Panc1 (cell line): ENCODE measurements around the gene ZNF282.

Experiments
- POLR2AphosphoS5 ChIP-seq: IDR thresholded peaks from 2 replicates; pipeline ENCODE4 v1.6.1; 2012; ENCODE audit warnings: mild to moderate bottlenecking, low read depth, low read length, moderate library complexity
- TF ChIP-seq, protein P1 (sequence below): fragments of 450-650 bp; IDR thresholded peaks from 2 replicates; pipeline ENCODE4 v1.5.1; 2017; ENCODE audit warnings: mild to moderate bottlenecking

DNA sequence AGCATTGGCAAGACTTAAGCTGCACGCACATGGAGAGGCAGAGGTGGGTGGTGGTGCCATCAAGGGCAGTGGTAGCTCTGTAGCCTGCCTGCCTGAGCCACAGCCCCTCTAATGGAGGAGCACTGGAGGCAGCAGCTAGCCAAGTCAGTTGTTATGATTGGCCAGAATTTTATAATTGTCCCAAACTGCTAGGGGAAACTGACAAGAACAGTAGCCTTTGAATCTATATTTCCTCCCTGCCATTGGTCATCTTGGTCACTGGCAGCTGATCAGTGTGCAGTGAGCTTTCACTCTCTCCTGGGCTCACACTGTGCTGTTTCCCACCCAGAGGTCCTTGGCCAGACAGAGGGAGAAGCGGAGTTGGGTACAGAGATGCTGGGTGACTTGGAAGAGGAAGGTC, 57.0 kb downstream of the ZNF282 start:
- TF ChIP-seq, protein P1, sequence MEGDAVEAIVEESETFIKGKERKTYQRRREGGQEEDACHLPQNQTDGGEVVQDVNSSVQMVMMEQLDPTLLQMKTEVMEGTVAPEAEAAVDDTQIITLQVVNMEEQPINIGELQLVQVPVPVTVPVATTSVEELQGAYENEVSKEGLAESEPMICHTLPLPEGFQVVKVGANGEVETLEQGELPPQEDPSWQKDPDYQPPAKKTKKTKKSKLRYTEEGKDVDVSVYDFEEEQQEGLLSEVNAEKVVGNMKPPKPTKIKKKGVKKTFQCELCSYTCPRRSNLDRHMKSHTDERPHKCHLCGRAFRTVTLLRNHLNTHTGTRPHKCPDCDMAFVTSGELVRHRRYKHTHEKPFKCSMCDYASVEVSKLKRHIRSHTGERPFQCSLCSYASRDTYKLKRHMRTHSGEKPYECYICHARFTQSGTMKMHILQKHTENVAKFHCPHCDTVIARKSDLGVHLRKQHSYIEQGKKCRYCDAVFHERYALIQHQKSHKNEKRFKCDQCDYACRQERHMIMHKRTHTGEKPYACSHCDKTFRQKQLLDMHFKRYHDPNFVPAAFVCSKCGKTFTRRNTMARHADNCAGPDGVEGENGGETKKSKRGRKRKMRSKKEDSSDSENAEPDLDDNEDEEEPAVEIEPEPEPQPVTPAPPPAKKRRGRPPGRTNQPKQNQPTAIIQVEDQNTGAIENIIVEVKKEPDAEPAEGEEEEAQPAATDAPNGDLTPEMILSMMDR, result no peak
- TF ChIP-seq POLR2AphosphoS5, result no peak
